ENCODE data around the gene ZNF30. TPM values are rescaled to one million over a fixed set of nuclear protein-coding genes. Genes with fewer than 3 reads are reported as not detected.

Gene ZNF30
- total RNA-seq, 1 experiment from 2014 or later: 8.3 TPM

- Histone ChIP-seq H3K27ac (ENCODE audit: insufficient read length, low read depth, low read length) (no peak overlapping the region), H3K4me1 (ENCODE audit: insufficient read depth, low read length) (peaks cover 5% of the 10 kb centered on the region; the same call in 1 of the 2 replicates), H3K23ac (ENCODE audit: insufficient read length, low read depth, low read length) (no peak overlapping the region), H4K20me1 (ENCODE audit: control insufficient read depth, insufficient read depth, insufficient read length) (no peaks in the 10 kb centered on the region), H2BK15ac (ENCODE audit: low read depth, low read length) (no peak overlapping the region), H3K79me1 (ENCODE audit: insufficient read depth, low read depth, low read length, poor library complexity, severe bottlenecking) (no peaks in the 10 kb centered on the region), H3K4me2 (ENCODE audit: insufficient read depth, insufficient read length, low read length) (no peak overlapping the region), H2BK120ac (ENCODE audit: low read depth, low read length, poor library complexity, severe bottlenecking) (no peak overlapping the region), H4K5ac (ENCODE audit: insufficient read length, low read depth, low read length) (no peak overlapping the region), H2AFZ (ENCODE audit: low read length) (no peak overlapping the region), H2BK20ac (ENCODE audit: low read depth, low read length, poor library complexity, severe bottlenecking) (no peak overlapping the region), H2BK5ac (ENCODE audit: insufficient read length, low read length) (no peak overlapping the region), H3K79me2 (ENCODE audit: insufficient read depth, low read length) (peaks cover 2% of the 10 kb centered on the region; the same call in 1 of the 2 replicates), H3K18ac (ENCODE audit: insufficient read length, low read depth, low read length) (no peak overlapping the region), H3K4ac (ENCODE audit: low read depth, low read length) (no peak overlapping the region), H3K14ac (ENCODE audit: insufficient read depth, low read length) (no peak overlapping the region), H2BK12ac (ENCODE audit: insufficient read length, low read depth, low read length) (no peak overlapping the region), H4K8ac (replicated peaks; ENCODE audit: insufficient read length, low read depth, low read length) (no peak overlapping the region), H3K9ac (ENCODE audit: extremely low read depth, insufficient read length, low read length) (no peak overlapping the region), H3K56ac (ENCODE audit: insufficient read length, low read depth, low read length) (no peak overlapping the region), H4K91ac (ENCODE audit: insufficient read length, low read depth, low read length) (no peak overlapping the region), H3K27me3 (ENCODE audit: insufficient read depth, low read length) (no peaks in the 10 kb centered on the region), H3T11ph (ENCODE audit: low read length) (no peak overlapping the region), H2AK5ac (ENCODE audit: insufficient read length, low read length) (no peak overlapping the region), H3K23me2 (ENCODE audit: insufficient read length, low read depth, low read length, poor library complexity, severe bottlenecking) (no peaks in the 10 kb centered on the region), H3K9me3 (ENCODE audit: control insufficient read depth, low read depth, low read length) (peaks cover 40% of the 10 kb centered on the region)
- Mint-ChIP-seq H3K9me3 (peaks cover 60 to 75% of the 10 kb centered on the region in 2 experiments), H3K36me3 (ENCODE audit: insufficient read depth in 1 of 3, low read depth in 3 of 3) (peaks cover 53 to 78% (median 67%) of the 10 kb centered on the region in 3 experiments), H3K27me3 (ENCODE audit: low read depth) (peaks cover 8% of the 10 kb centered on the region), H3K27ac (no peak overlapping the region), H3K4me3 (no peak overlapping the region), H3K4me1 (peaks cover 5 to 12% of the 10 kb centered on the region in 2 experiments)
- WGBS (ENCODE audit: extremely low coverage, insufficient read length, low lambda C conversion rate): no CpG with 5 or more reads among the region's 22 CpGs
- no peak for DNase-seq
- TF ChIP-seq CTCF (conservative IDR thresholded peaks at IDR 0.05): no peak
Observed at GRCh38 chr19:34957830-34958751, 31.4 kb downstream of the ZNF30 start.

All from H9 (cell line).